HepG2 (cell line): ENCODE measurements around the gene NBR1. TPM values are rescaled to one million over a fixed set of nuclear protein-coding genes. Genes with fewer than 3 reads are reported as not detected.

Experiments
- ARHGAP35 ChIP-seq: sonication (generic); formaldehyde crosslinking; IDR thresholded peaks from 2 replicates; pipeline ENCODE4 v1.9.0; 2022; ENCODE audit warnings: mild to moderate bottlenecking, inconsistent platforms, moderate library complexity, missing genetic modification reagents, borderline replicate concordance
- CREBL2 ChIP-seq: sonication (generic); formaldehyde crosslinking; IDR thresholded peaks from 2 replicates; pipeline ENCODE4 v1.8.1; 2023; ENCODE audit warnings: missing genetic modification reagents, mild to moderate bottlenecking, borderline replicate concordance
- FLYWCH1 ChIP-seq: sonication (generic); formaldehyde crosslinking; IDR thresholded peaks from 2 replicates; pipeline ENCODE4 v1.8.1; 2023; ENCODE audit warnings: mild to moderate bottlenecking, missing genetic modification reagents
- GPN1 ChIP-seq: sonication (generic); formaldehyde crosslinking; IDR thresholded peaks from 2 replicates; pipeline ENCODE4 v1.5.1; 2020; ENCODE audit warnings: missing genetic modification reagents, borderline replicate concordance
- HNF1B ChIP-seq: sonication (generic); formaldehyde crosslinking; IDR thresholded peaks from 2 replicates; pipeline ENCODE4 v1.5.1; 2020; ENCODE audit warnings: mild to moderate bottlenecking, moderate library complexity, missing genetic modification reagents
- IRF1 ChIP-seq: sonication (generic); formaldehyde crosslinking; IDR thresholded peaks from 2 replicates; pipeline ENCODE4 v1.4.0; 2020; ENCODE audit warnings: low read depth, mild to moderate bottlenecking, missing genetic modification reagents
- ISL2 ChIP-seq: sonication (generic); formaldehyde crosslinking; IDR thresholded peaks from 2 replicates; pipeline ENCODE4 v1.5.0; 2020; ENCODE audit warnings: missing genetic modification reagents
- ISX ChIP-seq: sonication (generic); formaldehyde crosslinking; conservative IDR thresholded peaks from 2 replicates; pipeline ENCODE4 v1.5.0; 2020; ENCODE audit warnings: missing genetic modification reagents
- KIAA2018 ChIP-seq: sonication (generic); formaldehyde crosslinking; IDR thresholded peaks from 2 replicates; pipeline ENCODE4 v1.5.0; 2020; ENCODE audit warnings: mild to moderate bottlenecking, missing genetic modification reagents, borderline replicate concordance
- MNT ChIP-seq: fragments of 450-650 bp; IDR thresholded peaks from 2 replicates; pipeline ENCODE4 v1.6.1; 2016
- THAP11 ChIP-seq: IDR thresholded peaks from 2 replicates; pipeline ENCODE4 v1.6.1; 2016; ENCODE audit warnings: missing biosample characterization, missing genetic modification reagents
- TP53 ChIP-seq: sonication (generic); formaldehyde crosslinking; conservative IDR thresholded peaks from 2 replicates; pipeline ENCODE4 v1.4.0; 2020; ENCODE audit warnings: missing genetic modification reagents
- YY1 ChIP-seq: IDR thresholded peaks from 2 replicates; pipeline ENCODE4 v1.6.1; 2011; ENCODE audit warnings: low read length, low read depth, moderate library complexity, mild to moderate bottlenecking; ENCODE audit not compliant: insufficient read depth, insufficient replicate concordance
- ZFAT ChIP-seq: sonication (generic); formaldehyde crosslinking; conservative IDR thresholded peaks from 2 replicates; pipeline ENCODE4 v1.8.1; 2023; ENCODE audit warnings: missing genetic modification reagents, inconsistent platforms
- ZNF180 ChIP-seq: sonication (generic); formaldehyde crosslinking; IDR thresholded peaks from 2 replicates; pipeline ENCODE4 v1.4.0; 2020; ENCODE audit warnings: low read depth, missing genetic modification reagents, borderline replicate concordance
- ZNF615 ChIP-seq: sonication (generic); formaldehyde crosslinking; IDR thresholded peaks from 2 replicates; pipeline ENCODE4 v1.5.0; 2020; ENCODE audit warnings: mild to moderate bottlenecking, missing genetic modification reagents, borderline replicate concordance
- ZNF83 ChIP-seq: sonication (generic); formaldehyde crosslinking; IDR thresholded peaks from 2 replicates; pipeline ENCODE4 v1.4.0; 2020; ENCODE audit warnings: missing genetic modification reagents, mild to moderate bottlenecking, borderline replicate concordance
- polyA plus RNA-seq, 8 experiments: library from polyadenylated mRNA; depleted of rRNA in 3 of 8; stranded (reverse) in 7 of 8; unstranded in 1 of 8; fragments of >200 nt; fragmentation: Illumina TruSeq in 4 of 8; extraction: Trizol in 4 of 8; gene quantifications; 2 replicates each; pipeline versions ENCODE4 v1.2.1 to v1.2.3, GENCODE V29; 2011 to 2016; ENCODE audit warnings: low read depth in 4 of 8, missing spikeins in 1 of 8, mixed read lengths in 1 of 8; ENCODE audit not compliant: insufficient read depth in 1 of 8
- total RNA-seq, 5 experiments: library from RNA; depleted of rRNA; stranded (reverse); fragments of >200 nt; fragmentation: Illumina TruSeq; extraction: Trizol; gene quantifications; 2 replicates each; pipeline ENCODE4 v1.2.3, GENCODE V29; 2016; ENCODE audit warnings: low read depth in 1 of 5

NBR1 gene
- total and polyA plus RNA-seq, 2 of the 13 experiments (the other 11 are each of a cell fraction or from before 2014, with no cell fraction given): 51.7 to 121 TPM

GRCh38 chr17:43134774-43135453 lies 36.1 kb upstream of the NBR1 start (continued):
- TF ChIP-seq ISX: no peak
- TF ChIP-seq ZNF615 (CRISPR knock-in tag): no peak
- TF ChIP-seq IRF1 (CRISPR knock-in tag): no peak
- TF ChIP-seq TP53 (CRISPR knock-in tag): no peak
- no peak for TF ChIP-seq ZNF83 (CRISPR knock-in tag)
- TF ChIP-seq GPN1 (CRISPR knock-in tag): no peak
- no peak for TF ChIP-seq YY1
- TF ChIP-seq ARHGAP35 (CRISPR knock-in tag): no peak
- TF ChIP-seq ZNF180: no peak
- no peak for TF ChIP-seq ZFAT (CRISPR knock-in tag)
- TF ChIP-seq CREBL2 (CRISPR knock-in tag): no peak
- peak; percentile 47 for TF ChIP-seq ISL2 (CRISPR knock-in tag)
- TF ChIP-seq THAP11 (CRISPR knock-in tag): no peak
- no peak for TF ChIP-seq KIAA2018 (CRISPR knock-in tag)
- TF ChIP-seq MNT: no peak
- TF ChIP-seq FLYWCH1 (CRISPR knock-in tag): no peak
- no peak for TF ChIP-seq HNF1B (CRISPR knock-in tag)
